GM21367 (cell line): ENCODE results near the gene FRMD4A.

ENCODE experiments used
- ATAC-seq: cut with Tn5 transposase; IDR thresholded peaks from one replicate; pipeline ENCODE4 v1.9.1; 2021; ENCODE audit not compliant: unreplicated experiment

The FRMD4A gene

DNA sequence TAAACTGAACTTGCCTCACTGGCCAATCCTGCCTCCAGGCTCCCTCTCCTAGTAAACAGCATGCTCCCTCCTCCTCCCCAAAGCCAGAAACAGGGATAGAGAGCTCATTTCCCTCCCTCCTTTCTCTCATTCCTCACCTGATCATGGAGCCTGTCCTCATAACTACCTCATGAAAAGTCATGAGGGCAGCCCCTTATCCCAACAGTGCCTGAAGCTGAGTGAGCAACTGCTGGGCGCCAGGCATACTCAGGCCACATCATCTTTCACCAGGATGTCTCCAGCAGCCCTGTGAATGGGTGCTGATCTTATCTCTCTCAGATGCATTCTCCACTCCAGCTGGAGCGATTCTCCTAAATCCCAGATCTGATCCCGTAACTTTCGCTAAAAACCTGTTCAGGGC, 436.8 kb downstream of the FRMD4A start:
- no peak for ATAC-seq

DNA sequence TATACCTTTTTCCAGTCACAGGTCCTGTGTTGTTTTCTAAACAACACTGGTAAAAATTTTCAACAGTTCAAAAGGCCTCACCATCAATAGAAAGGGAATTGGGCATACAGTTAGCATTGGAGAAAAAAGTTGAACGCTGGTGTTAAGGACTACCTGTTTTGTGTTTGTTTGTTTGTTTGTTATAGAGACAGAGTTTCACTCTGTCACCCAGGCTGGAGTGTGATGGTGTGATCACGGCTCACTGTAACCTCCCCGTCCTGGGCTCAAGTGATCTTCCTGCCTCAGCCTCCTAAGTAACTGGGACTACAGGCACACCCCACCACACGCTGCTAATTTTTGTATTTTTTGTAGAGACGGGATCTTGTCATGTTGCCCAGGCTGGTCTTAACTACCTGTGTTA, 437.9 kb downstream of the FRMD4A start:
- no peak for ATAC-seq

DNA sequence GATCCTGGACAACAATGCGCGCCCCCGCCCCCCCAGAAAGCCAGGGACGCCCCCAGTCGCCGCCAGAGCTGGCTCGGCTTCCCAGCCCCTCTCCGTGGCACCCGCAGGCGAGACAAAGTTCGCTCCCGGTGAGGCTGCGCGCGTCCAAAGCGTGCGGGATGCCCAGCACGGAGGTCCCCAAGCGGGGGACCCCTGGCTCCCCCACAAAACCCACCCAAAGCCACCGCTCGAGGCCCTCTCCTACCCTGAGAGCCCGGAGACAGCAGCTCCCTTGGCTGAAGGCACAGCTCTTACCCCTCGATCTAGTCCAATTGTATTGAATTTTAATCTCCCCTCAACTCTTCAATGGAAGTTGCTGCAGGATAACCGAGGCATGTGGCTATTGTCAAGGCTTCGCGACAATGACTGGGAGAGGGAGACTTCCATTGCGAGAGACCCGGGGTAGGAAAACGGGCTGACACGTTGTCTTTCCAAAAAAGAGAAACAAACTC, 438.7 kb downstream of the FRMD4A start:
- ATAC-seq: no peak

DNA sequence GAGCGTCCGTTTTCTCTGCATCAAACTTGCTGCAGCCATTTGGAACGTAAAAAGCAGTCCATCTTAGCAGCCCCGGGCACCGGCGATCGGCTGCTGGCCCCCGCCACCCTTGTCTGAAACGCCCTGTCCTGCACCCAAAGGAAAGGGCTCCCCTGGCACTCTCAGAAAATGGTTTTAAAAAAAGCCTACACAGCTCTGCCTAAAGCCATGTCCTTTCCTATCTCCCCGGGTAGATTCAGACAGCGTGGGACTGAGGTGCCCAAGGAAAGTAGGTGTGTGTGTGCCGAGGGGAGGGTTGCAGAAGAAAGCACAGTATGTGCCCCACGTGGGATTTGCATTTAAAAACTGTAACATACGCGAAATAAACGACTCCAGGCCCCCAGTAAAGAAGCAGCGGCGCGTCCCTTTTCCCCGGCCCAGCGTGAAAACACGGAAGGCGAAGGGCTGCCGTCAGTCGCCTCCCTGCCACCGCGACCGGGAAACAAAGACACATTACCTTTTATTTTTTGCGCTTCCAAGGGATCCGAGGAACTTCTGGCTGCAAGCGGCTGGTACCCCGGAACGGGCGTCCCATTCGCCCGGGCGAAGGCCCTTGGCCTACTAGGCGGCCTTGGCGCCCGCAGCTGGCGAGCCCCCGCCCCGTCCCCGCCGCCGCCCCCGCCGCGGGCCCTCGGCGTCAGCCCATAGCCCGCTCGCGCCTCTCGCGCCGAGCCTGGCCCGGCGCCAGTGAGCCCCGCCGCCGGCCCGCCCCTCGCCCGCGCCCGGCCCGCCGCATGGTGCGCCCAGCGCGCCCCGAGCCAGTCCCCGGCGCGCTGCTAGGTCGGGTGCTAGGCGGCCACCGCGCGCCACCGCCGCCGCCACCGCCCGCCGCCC, 439.4 kb downstream of the FRMD4A start:
- ATAC-seq: no peak

GRCh38 chr10:13890233-13891127, 440.2 kb downstream of the FRMD4A start:
- ATAC-seq: no peak

DNA sequence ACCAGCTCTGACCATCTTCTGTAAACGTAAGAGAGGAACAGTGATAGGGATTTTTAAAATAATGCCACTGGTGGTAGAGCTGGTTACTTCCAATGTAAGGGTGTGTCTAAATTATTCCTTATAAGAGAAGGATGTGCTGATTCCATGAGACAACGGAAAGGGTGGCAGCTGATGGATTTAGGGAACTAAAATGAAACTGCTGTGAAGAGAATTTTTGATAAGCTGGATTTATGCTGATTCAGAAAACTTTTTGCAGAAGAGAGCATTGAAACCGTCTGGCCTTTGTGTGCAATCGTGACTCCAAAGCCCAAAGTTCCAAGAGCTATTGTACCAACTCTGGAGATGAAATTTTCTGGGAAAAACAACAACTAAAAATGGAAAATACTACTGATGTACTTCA, 443.0 kb downstream of the FRMD4A start:
- no peak for ATAC-seq

DNA sequence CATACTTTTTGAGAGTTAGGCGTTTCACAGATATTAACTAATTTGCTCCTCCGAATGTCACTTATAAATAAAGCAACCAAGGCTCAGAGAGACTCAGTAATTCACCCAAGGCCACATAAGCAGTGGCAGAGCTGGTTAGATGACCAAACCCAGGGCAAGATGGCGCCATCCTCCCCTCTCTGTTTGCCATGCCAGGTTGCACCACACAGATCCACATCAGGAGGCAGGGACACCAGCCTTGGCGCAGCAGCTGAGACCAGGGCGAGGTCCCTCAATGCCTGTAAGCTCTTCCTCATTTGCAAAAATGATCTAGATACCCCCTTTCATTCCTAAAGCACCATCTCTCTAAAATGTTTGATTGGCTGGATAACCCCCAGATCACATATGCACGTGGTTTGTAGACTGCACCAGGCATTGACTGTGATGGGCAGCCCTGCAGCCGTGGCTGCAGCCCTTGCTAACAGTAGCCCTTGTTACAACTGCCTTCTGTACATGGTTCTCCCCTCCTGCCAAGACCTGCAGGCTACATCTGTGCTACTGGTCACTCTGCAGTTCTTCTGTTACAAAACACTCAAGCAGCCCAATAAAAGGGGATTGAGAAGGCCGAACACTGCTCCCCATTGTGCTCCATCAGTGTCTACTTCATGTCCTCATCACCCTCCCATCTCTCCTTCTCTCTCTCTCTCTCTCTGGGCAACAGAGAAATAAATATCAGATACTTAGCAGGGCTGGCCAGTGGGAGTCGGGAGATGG, 445.3 kb downstream of the FRMD4A start:
- no peak for ATAC-seq

DNA sequence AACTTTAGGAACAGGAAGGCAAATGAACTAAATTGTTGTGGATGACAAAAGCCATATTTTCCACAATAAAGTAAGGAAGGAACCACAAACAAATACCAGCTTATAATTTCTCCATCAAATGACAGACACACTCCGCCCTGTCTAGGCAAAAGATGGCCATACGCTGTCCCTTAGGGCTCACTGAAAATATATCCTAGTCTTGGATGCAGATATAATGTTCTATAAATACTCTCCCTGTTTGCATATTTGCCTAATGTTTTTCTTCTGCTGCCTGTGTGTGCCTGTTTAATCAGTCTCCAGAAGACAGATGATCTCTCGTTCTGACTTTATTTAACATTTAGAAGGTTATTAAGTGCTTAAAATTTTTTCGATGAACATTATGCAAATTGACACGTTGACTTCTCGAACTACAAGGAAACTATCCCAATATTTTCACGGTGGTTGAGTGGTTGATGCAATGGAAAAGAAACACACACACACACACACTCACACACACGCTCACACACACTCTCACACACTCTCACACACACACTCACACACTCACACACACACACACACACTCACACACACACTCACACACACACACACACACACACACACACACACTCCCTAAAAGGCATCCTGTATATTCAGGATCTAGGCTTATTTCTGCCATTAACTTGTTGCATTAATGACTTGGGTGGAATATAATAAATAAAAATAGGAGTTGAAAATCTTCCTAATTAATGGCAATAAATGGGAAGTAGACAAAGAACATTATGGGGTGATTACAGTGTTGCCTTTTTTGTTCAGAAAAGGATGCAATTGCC, 446.9 kb downstream of the FRMD4A start:
- ATAC-seq: no peak

DNA sequence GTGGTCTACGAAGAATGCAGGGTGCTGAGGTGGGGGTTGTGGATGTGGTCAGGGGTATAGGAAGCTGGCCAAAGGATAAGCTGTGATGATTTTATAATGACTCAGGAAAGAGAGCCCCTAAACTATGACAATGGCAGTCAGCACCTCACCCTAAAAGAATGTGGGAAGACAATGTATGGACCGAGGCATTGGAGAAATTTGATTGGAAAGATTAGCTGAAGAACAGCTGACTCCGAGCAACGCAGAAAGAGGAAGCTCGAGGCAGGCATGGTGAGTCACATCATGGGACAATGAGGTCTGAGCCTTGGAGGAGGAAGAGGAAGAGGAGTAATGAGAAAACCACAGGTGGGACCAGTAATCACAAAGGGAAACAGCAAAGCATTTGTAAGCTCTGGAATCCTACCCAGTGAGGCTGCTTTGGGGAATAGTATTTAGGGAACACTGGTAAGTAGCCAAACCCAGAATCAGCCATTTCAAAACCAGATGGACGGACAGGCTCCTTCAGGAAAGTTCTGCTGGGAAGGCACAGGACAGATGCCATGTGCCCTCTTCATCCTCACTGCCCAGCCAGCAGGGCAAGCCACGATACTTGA, 448.5 kb downstream of the FRMD4A start:
- ATAC-seq: no peak

DNA sequence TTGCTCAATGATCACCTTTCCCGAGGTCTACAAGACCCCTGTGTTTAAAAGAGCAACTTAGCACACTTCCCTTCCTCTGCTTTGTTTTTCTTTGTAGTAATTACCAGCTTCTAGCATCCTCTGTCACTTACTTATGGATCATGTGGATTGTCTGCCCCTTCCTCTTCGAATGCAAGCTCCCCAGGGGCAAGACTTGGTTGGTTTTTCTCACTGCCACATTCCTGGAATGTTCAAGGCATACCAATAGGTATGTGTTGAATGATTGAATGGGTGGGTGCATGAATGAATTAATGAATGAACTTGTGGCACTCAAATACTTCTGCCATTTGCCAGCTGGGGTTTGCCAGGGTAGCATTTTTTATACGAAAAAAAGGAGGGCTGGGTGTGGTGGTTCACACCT, 450.0 kb downstream of the FRMD4A start:
- ATAC-seq: no peak

DNA sequence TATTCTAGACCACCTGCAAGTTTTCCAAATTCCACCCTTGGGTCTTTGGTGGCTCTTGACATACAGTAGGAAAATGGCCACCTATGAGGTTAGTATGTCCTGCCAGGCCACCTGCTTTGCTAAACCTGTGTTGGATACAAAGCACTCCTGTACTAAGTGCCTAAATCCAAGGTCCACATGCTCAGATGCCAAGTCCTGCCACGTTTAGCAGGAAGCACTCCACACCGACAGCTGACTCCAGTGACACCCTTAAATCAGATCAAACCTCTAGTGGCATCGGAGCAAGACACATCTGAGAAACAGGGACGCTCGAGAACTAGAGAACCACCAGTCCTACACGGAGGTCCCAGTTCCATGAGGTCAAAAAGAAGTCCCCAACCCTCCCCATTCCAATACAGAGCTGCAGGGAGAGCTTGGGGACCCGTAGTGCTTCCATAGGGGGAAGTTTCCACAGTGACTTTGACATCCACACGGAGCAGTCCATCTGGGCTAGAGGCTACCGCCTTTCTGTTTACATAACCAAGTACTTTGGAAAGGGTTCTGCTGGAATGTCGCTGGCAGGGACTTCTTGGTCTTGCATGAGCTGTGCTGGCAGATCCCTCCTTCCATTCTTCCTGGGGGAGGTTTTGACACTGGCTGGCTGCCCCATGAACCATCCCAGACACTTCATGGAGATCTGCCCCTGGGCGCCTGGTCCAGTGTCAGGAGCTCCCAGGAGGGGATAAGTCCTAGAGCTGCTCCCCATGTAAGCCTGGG, 453.4 kb downstream of the FRMD4A start:
- ATAC-seq: no peak

DNA sequence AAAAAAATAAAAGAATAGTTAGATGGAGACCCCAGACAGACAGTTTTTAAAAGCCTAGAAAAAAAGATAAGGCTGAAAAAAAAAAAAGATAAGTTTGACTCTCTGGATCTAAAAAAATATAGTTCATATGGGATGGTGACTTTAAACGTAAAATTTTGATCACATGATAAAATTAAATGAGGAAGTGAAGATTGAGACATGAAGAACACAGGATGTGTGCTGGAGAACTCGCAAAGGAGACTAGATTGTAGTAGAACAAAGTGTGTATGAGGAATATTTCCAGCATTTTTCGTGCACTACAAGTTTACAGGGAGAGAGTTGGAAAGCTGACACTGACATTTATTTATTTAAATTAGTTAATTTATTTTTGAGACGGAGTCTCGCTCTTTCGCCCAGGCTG, 457.5 kb downstream of the FRMD4A start:
- ATAC-seq: no peak

DNA sequence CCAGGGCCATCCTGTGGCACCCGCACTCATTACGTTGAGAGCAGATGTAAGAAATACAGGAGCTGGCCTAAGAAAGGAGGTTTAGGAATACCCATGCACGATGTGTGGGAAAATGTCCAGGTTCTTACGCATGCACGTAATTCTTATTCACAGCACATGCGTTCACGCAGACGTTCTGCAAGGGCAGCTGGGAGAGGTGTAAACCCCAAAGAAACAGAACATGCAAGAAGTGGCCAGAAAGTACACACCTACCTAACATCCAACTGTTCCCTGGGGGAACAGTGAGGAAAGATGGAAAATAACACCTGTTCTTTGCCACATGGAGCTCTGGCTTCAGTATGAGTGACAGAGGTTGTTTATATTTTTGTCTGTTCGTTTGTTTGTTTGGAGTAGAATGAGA, 458.3 kb downstream of the FRMD4A start:
- no peak for ATAC-seq

- no peak for ATAC-seq
Observed at GRCh38 chr10:13871776-13872175, 458.9 kb downstream of the FRMD4A start.

GRCh38 chr10:13871011-13871410, 459.7 kb downstream of the FRMD4A start:
- no peak for ATAC-seq

GRCh38 chr10:13869295-13869664, 461.4 kb downstream of the FRMD4A start:
- no peak for ATAC-seq

DNA sequence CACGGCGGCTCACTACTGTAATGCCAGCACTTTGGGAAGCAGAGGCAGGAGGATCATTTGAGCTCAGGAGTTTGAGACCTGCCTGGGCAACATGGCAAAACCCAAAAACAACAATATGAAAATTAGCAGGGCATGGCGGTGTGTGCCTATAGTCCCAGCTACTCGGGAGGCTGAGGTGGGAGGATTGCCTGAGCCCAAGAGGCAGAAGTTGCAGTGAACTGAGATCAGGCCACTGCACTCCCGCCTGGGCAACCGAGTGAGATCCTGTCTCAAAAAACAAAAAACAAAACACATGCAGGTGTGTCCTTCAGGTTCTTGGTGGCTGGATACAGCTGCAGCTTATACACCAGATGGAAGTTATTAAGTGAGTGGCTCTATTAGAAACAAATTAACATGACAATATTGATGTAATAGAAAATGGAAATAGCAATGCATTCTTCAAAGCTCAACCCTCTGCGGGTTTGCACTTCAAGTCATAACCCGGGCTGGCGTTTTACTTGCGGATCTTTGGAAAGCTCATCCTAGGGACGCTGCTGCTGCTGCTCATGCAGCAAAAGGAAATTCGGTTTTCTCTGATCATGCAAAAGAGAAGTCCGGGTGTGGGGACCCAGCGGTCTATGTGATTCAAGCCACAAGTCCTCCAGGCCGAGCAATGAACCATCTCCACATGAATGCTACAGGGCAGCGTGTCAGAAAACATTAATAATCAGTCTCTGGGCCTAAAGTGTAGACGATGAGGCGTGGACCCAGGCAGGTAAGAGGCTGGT, 462.0 kb downstream of the FRMD4A start:
- no peak for ATAC-seq

DNA sequence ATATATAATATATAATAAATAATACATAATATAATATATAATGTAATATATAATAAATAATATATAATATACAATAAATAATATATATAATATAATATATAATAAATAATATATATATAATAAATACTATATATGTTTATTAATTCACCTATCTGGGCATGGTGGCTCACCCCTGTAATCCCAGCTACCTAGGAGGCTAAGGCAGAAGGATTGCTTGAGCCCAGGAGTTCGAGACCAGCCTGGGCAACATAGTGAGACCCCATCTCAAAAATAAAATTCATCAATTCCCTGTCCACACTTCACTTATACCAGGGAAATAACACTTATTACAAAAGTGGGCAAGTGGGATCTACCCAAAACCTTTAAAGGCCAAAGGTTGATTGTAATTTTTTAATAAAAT, 462.9 kb downstream of the FRMD4A start:
- no peak for ATAC-seq
